Nephron progenitor cell (in vitro differentiated cells): ENCODE data around the gene LRIT2.

Experiments
- DNase-seq: peaks from one replicate; pipeline ENCODE4 v3.0.0; 2021
- H3K27ac Mint-ChIP-seq: 2 replicates; pipeline ENCODE4 v1.8.0; 2021; ENCODE audit warnings: mild to moderate bottlenecking, moderate library complexity, mixed read lengths
- H3K27me3 Mint-ChIP-seq: 2 replicates; pipeline ENCODE4 v1.8.0; 2021; ENCODE audit warnings: mild to moderate bottlenecking, low read depth, mixed read lengths; ENCODE audit not compliant: poor library complexity
- H3K36me3 Mint-ChIP-seq: 2 replicates; pipeline ENCODE4 v1.8.0; 2021; ENCODE audit warnings: low read depth, mixed read lengths
- H3K4me1 Mint-ChIP-seq: 2 replicates; pipeline ENCODE4 v1.8.0; 2021; ENCODE audit warnings: mixed read lengths
- H3K4me3 Mint-ChIP-seq: 2 replicates; pipeline ENCODE4 v1.8.0; 2021; ENCODE audit warnings: mild to moderate bottlenecking, moderate library complexity, mixed read lengths
- H3K9me3 Mint-ChIP-seq: 2 replicates; pipeline ENCODE4 v1.8.0; 2021; ENCODE audit warnings: mild to moderate bottlenecking, moderate library complexity, mixed read lengths
- CTCF ChIP-seq: fragments of 200-600 bp; sonication (generic); IDR thresholded peaks from 2 replicates; pipeline ENCODE4 v1.5.0; 2021; ENCODE audit warnings: antibody characterized with exemption

LRIT2 gene

GRCh38 chr10:84237199-84238051, 12.1 kb upstream of the LRIT2 start:
- H3K27ac Mint-ChIP-seq: no peak overlapping the region

GRCh38 chr10:84236807-84237198, 11.5 kb upstream of the LRIT2 start:
- H3K27me3 Mint-ChIP-seq: peaks cover 40% of the 10 kb centered on the region

More at GRCh38 chr10:84237199-84238051, 12.1 kb upstream of the LRIT2 start:
- Mint-ChIP-seq H3K36me3 (no peaks in the 10 kb centered on the region), H3K4me1 (no peaks in the 10 kb centered on the region), H3K27me3 (peaks cover 40% of the 10 kb centered on the region), H3K9me3 (no peaks in the 10 kb centered on the region), H3K4me3 (no peak overlapping the region)
- peak; percentile 50 for DNase-seq
- TF ChIP-seq CTCF: peak; percentile 46

DNA sequence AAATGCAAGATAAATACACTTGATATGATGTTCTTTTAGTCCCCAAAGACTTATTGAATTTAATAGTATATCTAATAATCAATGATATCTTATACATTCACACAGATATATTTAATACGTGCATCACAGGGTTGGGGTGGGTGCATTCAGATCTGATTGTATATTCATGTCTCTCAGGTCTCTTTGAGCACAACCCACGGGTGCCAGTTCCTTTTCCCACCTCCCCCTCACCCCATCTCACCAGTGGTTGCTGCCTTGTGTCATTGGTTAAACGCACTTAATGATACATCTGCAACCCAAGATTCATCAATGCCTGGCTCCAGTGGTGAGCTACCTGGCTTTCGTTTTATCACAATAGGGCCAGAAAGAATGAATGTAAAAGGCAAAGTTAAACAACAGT, 9.8 kb upstream of the LRIT2 start:
- no peak overlapping the region for H3K4me3 Mint-ChIP-seq
- H3K9me3 Mint-ChIP-seq: no peaks in the 10 kb centered on the region
- H3K36me3 Mint-ChIP-seq: no peaks in the 10 kb centered on the region
- DNase-seq: no peak
- peaks cover 43% of the 10 kb centered on the region for H3K27me3 Mint-ChIP-seq
- no peak for TF ChIP-seq CTCF
- H3K27ac Mint-ChIP-seq: no peak overlapping the region
- H3K4me1 Mint-ChIP-seq: no peaks in the 10 kb centered on the region

More at GRCh38 chr10:84236807-84237198, 11.5 kb upstream of the LRIT2 start:
- TF ChIP-seq CTCF: no peak
- no peak for DNase-seq
- H3K4me3 Mint-ChIP-seq: no peak overlapping the region
- H3K4me1 Mint-ChIP-seq: no peaks in the 10 kb centered on the region
- no peak overlapping the region for H3K27ac Mint-ChIP-seq
- H3K36me3 Mint-ChIP-seq: no peaks in the 10 kb centered on the region
- H3K9me3 Mint-ChIP-seq: no peaks in the 10 kb centered on the region

DNA sequence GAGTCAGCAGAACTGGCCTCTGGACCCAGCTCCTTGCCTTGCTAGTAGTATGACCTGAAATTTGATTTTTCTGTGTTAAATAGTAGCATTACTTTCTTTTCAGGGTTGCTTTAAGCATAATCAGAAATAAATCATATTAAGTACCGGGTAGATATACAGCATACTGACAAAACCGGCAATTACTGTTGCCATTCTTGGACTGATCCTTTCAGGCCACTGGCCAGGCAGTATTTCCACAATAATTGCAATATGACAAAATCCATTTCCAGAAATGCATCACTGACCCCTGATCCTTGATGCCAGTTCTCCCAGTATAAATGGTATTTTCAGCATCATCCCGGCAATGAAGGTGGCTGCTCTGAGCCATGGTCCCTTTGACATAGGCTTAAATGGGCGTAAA, 9.1 kb upstream of the LRIT2 start:
- Mint-ChIP-seq H3K4me3 (no peak overlapping the region), H3K4me1 (no peaks in the 10 kb centered on the region), H3K9me3 (no peaks in the 10 kb centered on the region), H3K36me3 (no peaks in the 10 kb centered on the region), H3K27ac (no peak overlapping the region), H3K27me3 (peaks cover 44% of the 10 kb centered on the region)
- TF ChIP-seq CTCF: no peak
- DNase-seq: no peak

DNA sequence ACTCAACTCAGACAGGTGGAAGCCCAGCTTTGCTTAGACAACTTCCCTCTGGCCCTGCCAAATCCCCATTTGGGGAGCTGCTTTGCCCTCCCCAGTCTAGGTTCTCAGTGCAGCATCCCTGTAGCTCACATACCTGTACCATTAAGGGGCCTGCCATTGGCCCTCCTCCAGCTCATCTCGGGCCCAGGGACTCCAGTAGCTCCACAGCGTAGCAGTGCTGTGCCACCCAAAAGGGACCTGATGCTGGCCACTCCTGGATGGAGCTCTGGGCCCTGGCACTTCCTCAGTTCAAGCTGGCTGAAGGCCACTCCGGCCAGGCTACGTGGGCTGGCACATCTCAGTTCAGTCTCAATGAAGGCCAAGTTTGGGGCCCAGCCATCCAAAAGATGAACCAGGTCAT, 8.6 kb upstream of the LRIT2 start:
- H3K4me1 Mint-ChIP-seq: no peaks in the 10 kb centered on the region
- TF ChIP-seq CTCF: no peak
- no peak overlapping the region for H3K27ac Mint-ChIP-seq
- peaks cover 40% of the 10 kb centered on the region for H3K27me3 Mint-ChIP-seq
- H3K36me3 Mint-ChIP-seq: no peaks in the 10 kb centered on the region
- no peak overlapping the region for H3K4me3 Mint-ChIP-seq
- H3K9me3 Mint-ChIP-seq: no peaks in the 10 kb centered on the region
- no peak for DNase-seq

DNA sequence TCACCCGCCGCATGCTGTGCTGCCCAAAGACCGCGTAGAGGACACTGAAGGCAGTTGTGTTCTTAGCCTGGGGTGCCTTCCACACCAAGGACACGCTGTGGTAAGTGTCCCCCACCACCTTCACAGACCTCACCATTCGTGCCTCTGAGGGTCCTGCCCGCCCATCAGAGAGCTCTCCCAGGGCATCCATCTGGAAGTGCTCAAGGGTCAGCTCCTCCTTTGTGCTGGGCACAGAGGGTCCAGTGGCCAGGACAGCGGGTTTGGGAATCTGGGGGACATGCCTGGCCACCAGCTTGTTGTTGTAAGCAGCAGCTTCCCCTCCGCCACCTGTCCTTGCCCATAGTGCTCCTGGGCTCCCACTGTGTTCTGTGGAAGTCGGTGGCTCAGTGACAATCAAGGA, 7.0 kb upstream of the LRIT2 start:
- Mint-ChIP-seq H3K27ac (no peak overlapping the region), H3K27me3 (peaks cover 27% of the 10 kb centered on the region)
- no peak for TF ChIP-seq CTCF

More for the DNA sequence above, 7.0 kb upstream of the LRIT2 start:
- Mint-ChIP-seq H3K4me3 (no peak overlapping the region), H3K4me1 (no peaks in the 10 kb centered on the region), H3K36me3 (no peaks in the 10 kb centered on the region), H3K9me3 (no peaks in the 10 kb centered on the region)
- DNase-seq: no peak
